ENCODE measurements around the gene PRR5L. TPM values are rescaled to one million over a fixed set of nuclear protein-coding genes. Genes with fewer than 3 reads are reported as not detected.

The PRR5L gene
- total and polyA plus RNA-seq, 2 experiments from 2014 or later = 3.1 to 7.5 TPM

GRCh38 chr11:36465449-36466163 is 169.5 kb downstream of the PRR5L start:
- DNase-seq (ENCODE audit: low spot score) = no peak
- Histone ChIP-seq H3K4me2 (no peak overlapping the region), H3K9me3 (ENCODE audit: low read depth) (no peaks in the 10 kb centered on the region), H4K20me1 (ENCODE audit: insufficient read depth, poor library complexity, severe bottlenecking) (no peaks in the 10 kb centered on the region), H2AFZ (no peak overlapping the region), H3K4me1 (ENCODE audit: insufficient read depth) (no peaks in the 10 kb centered on the region), H3K36me3 (replicated peaks; ENCODE audit: insufficient read depth, low read depth) (no peaks in the 10 kb centered on the region), H3K27ac (no peak overlapping the region), H3K27me3 (no peaks in the 10 kb centered on the region), H3K79me2 (no peaks in the 10 kb centered on the region), H3K4me3 (no peak overlapping the region), H3K9me2 (replicated peaks; ENCODE audit: insufficient read depth) (no peaks in the 10 kb centered on the region)
- 99% methylated on average over 4 of the region's 4 CpGs for WGBS (ENCODE audit: low lambda C conversion rate, missing lambda C conversion rate)
- TF ChIP-seq CTCF (IDR thresholded peaks at IDR 0.05; ENCODE audit: poor library complexity) (no peak), EZH2 (IDR thresholded peaks at IDR 0.05; ENCODE audit: borderline replicate concordance) (no peak), EZH2phosphoT487 (IDR thresholded peaks at IDR 0.05; ENCODE audit: low read depth, severe bottlenecking, unreplicated experiment) (no peak)

- Histone ChIP-seq H3K27ac (no peak overlapping the region), H3K9me3 (ENCODE audit: low read depth) (no peaks in the 10 kb centered on the region), H3K4me3 (no peak overlapping the region), H3K36me3 (replicated peaks; ENCODE audit: insufficient read depth, low read depth) (no peaks in the 10 kb centered on the region), H3K9me2 (replicated peaks; ENCODE audit: insufficient read depth) (no peaks in the 10 kb centered on the region), H4K20me1 (ENCODE audit: insufficient read depth, poor library complexity, severe bottlenecking) (no peaks in the 10 kb centered on the region), H3K79me2 (no peaks in the 10 kb centered on the region), H3K4me1 (ENCODE audit: insufficient read depth) (no peaks in the 10 kb centered on the region), H2AFZ (no peak overlapping the region), H3K4me2 (no peak overlapping the region), H3K27me3 (no peaks in the 10 kb centered on the region)
- DNase-seq (ENCODE audit: low spot score) = no peak
- 100% methylated on average over 3 of the region's 3 CpGs for WGBS (ENCODE audit: low lambda C conversion rate, missing lambda C conversion rate)
- TF ChIP-seq EZH2 (IDR thresholded peaks at IDR 0.05; ENCODE audit: borderline replicate concordance) (no peak), CTCF (IDR thresholded peaks at IDR 0.05; ENCODE audit: poor library complexity) (no peak), EZH2phosphoT487 (IDR thresholded peaks at IDR 0.05; ENCODE audit: low read depth, severe bottlenecking, unreplicated experiment) (no peak)
These were observed 170.9 kb downstream of the PRR5L start for GRCh38 chr11:36467012-36467411.

- no peak overlapping the region for H3K27ac ChIP-seq
- no peak for DNase-seq (ENCODE audit: low spot score)
- no peaks in the 10 kb centered on the region for H3K79me2 ChIP-seq
- H3K27me3 ChIP-seq = no peaks in the 10 kb centered on the region
- no peak overlapping the region for H2AFZ ChIP-seq
- H3K4me3 ChIP-seq = no peak overlapping the region
- no peaks in the 10 kb centered on the region for H3K9me3 ChIP-seq (ENCODE audit: low read depth)
- TF ChIP-seq CTCF (IDR thresholded peaks at IDR 0.05; ENCODE audit: poor library complexity) (no peak), EZH2phosphoT487 (IDR thresholded peaks at IDR 0.05; ENCODE audit: low read depth, severe bottlenecking, unreplicated experiment) (no peak), EZH2 (IDR thresholded peaks at IDR 0.05; ENCODE audit: borderline replicate concordance) (no peak)
- H3K4me1 ChIP-seq (ENCODE audit: insufficient read depth) = no peaks in the 10 kb centered on the region
- 41% methylated on average over 1 of the region's 1 CpG for WGBS (ENCODE audit: low lambda C conversion rate, missing lambda C conversion rate)
- H3K9me2 ChIP-seq (replicated peaks; ENCODE audit: insufficient read depth) = no peaks in the 10 kb centered on the region
- no peaks in the 10 kb centered on the region for H3K36me3 ChIP-seq (replicated peaks; ENCODE audit: insufficient read depth, low read depth)
- H3K4me2 ChIP-seq = no peak overlapping the region
- H4K20me1 ChIP-seq (ENCODE audit: insufficient read depth, poor library complexity, severe bottlenecking) = no peaks in the 10 kb centered on the region
These were observed 171.8 kb downstream of the PRR5L start for GRCh38 chr11:36467916-36468315.
